Measurements from ENCODE around the gene C1orf21.
A peak's percentile ranks its signal among the peaks of the same experiment; 100 is the strongest.

C1orf21 gene

GRCh38 chr1:184387069-184387475 lies 243 bp downstream of the C1orf21 start:
- Histone ChIP-seq H3K4me3 (ENCODE audit: low read depth, low read length) (peak overlapping the region; percentile 81), H2AFZ (ENCODE audit: low read length, unreplicated experiment) (peak overlapping the region; percentile 93), H3K27ac (ENCODE audit: low read depth, low read length) (no peak overlapping the region), H3K79me2 (ENCODE audit: control insufficient read depth, insufficient read depth, low read length, unreplicated experiment) (peaks cover 7% of the 10 kb centered on the region), H3K4me1 (ENCODE audit: control insufficient read depth, insufficient read depth, low read length, unreplicated experiment) (peaks cover 8% of the 10 kb centered on the region), H3K36me3 (ENCODE audit: insufficient read depth, low read length) (no peaks in the 10 kb centered on the region), H3K27me3 (ENCODE audit: insufficient read depth, low read length) (no peaks in the 10 kb centered on the region)

- Histone ChIP-seq H2AFZ (ENCODE audit: low read length, unreplicated experiment) (peak overlapping the region; percentile 93), H3K36me3 (ENCODE audit: insufficient read depth, low read length) (no peaks in the 10 kb centered on the region), H3K79me2 (ENCODE audit: control insufficient read depth, insufficient read depth, low read length, unreplicated experiment) (peaks cover 7% of the 10 kb centered on the region), H3K27ac (ENCODE audit: low read depth, low read length) (peak overlapping the region; percentile 11), H3K27me3 (ENCODE audit: insufficient read depth, low read length) (no peaks in the 10 kb centered on the region), H3K4me3 (ENCODE audit: low read depth, low read length) (peak overlapping the region; percentile 81), H3K4me1 (ENCODE audit: control insufficient read depth, insufficient read depth, low read length, unreplicated experiment) (peaks cover 8% of the 10 kb centered on the region)
Measured at GRCh38 chr1:184387476-184388318, 868 bp downstream of the C1orf21 start.

GRCh38 chr1:184388319-184388889 lies 1.6 kb downstream of the C1orf21 start:
- H3K36me3 ChIP-seq (ENCODE audit: insufficient read depth, low read length), result no peaks in the 10 kb centered on the region
- H3K27me3 ChIP-seq (ENCODE audit: insufficient read depth, low read length), result no peaks in the 10 kb centered on the region
- H3K4me3 ChIP-seq (ENCODE audit: low read depth, low read length), result peak overlapping the region; percentile 81
- H3K4me1 ChIP-seq (ENCODE audit: control insufficient read depth, insufficient read depth, low read length, unreplicated experiment), result peaks cover 10% of the 10 kb centered on the region
- peak overlapping the region; percentile 11 for H3K27ac ChIP-seq (ENCODE audit: low read depth, low read length)
- peak overlapping the region; percentile 57 for H2AFZ ChIP-seq (ENCODE audit: low read length, unreplicated experiment)
- H3K79me2 ChIP-seq (ENCODE audit: control insufficient read depth, insufficient read depth, low read length, unreplicated experiment), result peaks cover 7% of the 10 kb centered on the region

- no peaks in the 10 kb centered on the region for H3K27me3 ChIP-seq (ENCODE audit: insufficient read depth, low read length)
- H3K4me3 ChIP-seq (ENCODE audit: low read depth, low read length), result peak overlapping the region; percentile 81
- peaks cover 7% of the 10 kb centered on the region for H3K79me2 ChIP-seq (ENCODE audit: control insufficient read depth, insufficient read depth, low read length, unreplicated experiment)
- no peak overlapping the region for H2AFZ ChIP-seq (ENCODE audit: low read length, unreplicated experiment)
- no peak overlapping the region for H3K27ac ChIP-seq (ENCODE audit: low read depth, low read length)
- H3K4me1 ChIP-seq (ENCODE audit: control insufficient read depth, insufficient read depth, low read length, unreplicated experiment), result peaks cover 16% of the 10 kb centered on the region
- H3K36me3 ChIP-seq (ENCODE audit: insufficient read depth, low read length), result no peaks in the 10 kb centered on the region
Measured at GRCh38 chr1:184388971-184389370, 2.1 kb downstream of the C1orf21 start.

GRCh38 chr1:184389446-184389845 lies 2.6 kb downstream of the C1orf21 start:
- H3K4me3 ChIP-seq (ENCODE audit: low read depth, low read length), result no peak overlapping the region
- H2AFZ ChIP-seq (ENCODE audit: low read length, unreplicated experiment), result no peak overlapping the region
- H3K4me1 ChIP-seq (ENCODE audit: control insufficient read depth, insufficient read depth, low read length, unreplicated experiment), result peaks cover 21% of the 10 kb centered on the region
- no peak overlapping the region for H3K27ac ChIP-seq (ENCODE audit: low read depth, low read length)
- H3K27me3 ChIP-seq (ENCODE audit: insufficient read depth, low read length), result no peaks in the 10 kb centered on the region
- H3K36me3 ChIP-seq (ENCODE audit: insufficient read depth, low read length), result no peaks in the 10 kb centered on the region
- peaks cover 7% of the 10 kb centered on the region for H3K79me2 ChIP-seq (ENCODE audit: control insufficient read depth, insufficient read depth, low read length, unreplicated experiment)

GRCh38 chr1:184390889-184391288 lies 4.1 kb downstream of the C1orf21 start:
- Histone ChIP-seq H3K36me3 (ENCODE audit: insufficient read depth, low read length) (no peaks in the 10 kb centered on the region), H3K79me2 (ENCODE audit: control insufficient read depth, insufficient read depth, low read length, unreplicated experiment) (peaks cover 7% of the 10 kb centered on the region), H3K27ac (ENCODE audit: low read depth, low read length) (no peak overlapping the region), H2AFZ (ENCODE audit: low read length, unreplicated experiment) (no peak overlapping the region), H3K4me1 (ENCODE audit: control insufficient read depth, insufficient read depth, low read length, unreplicated experiment) (peaks cover 21% of the 10 kb centered on the region), H3K4me3 (ENCODE audit: low read depth, low read length) (no peak overlapping the region), H3K27me3 (ENCODE audit: insufficient read depth, low read length) (no peaks in the 10 kb centered on the region)

GRCh38 chr1:184392067-184392466 lies 5.2 kb downstream of the C1orf21 start:
- H3K79me2 ChIP-seq (ENCODE audit: control insufficient read depth, insufficient read depth, low read length, unreplicated experiment), result peaks cover 7% of the 10 kb centered on the region
- H2AFZ ChIP-seq (ENCODE audit: low read length, unreplicated experiment), result no peak overlapping the region
- H3K27me3 ChIP-seq (ENCODE audit: insufficient read depth, low read length), result no peaks in the 10 kb centered on the region

GRCh38 chr1:184392779-184393522 lies 6.1 kb downstream of the C1orf21 start:
- Histone ChIP-seq H3K4me1 (ENCODE audit: control insufficient read depth, insufficient read depth, low read length, unreplicated experiment) (peaks cover 21% of the 10 kb centered on the region), H3K27ac (ENCODE audit: low read depth, low read length) (no peak overlapping the region), H3K36me3 (ENCODE audit: insufficient read depth, low read length) (no peaks in the 10 kb centered on the region), H3K79me2 (ENCODE audit: control insufficient read depth, insufficient read depth, low read length, unreplicated experiment) (peaks cover 9% of the 10 kb centered on the region), H3K4me3 (ENCODE audit: low read depth, low read length) (no peak overlapping the region), H2AFZ (ENCODE audit: low read length, unreplicated experiment) (no peak overlapping the region), H3K27me3 (ENCODE audit: insufficient read depth, low read length) (no peaks in the 10 kb centered on the region)

More at GRCh38 chr1:184392067-184392466, 5.2 kb downstream of the C1orf21 start:
- Histone ChIP-seq H3K36me3 (ENCODE audit: insufficient read depth, low read length) (no peaks in the 10 kb centered on the region), H3K27ac (ENCODE audit: low read depth, low read length) (no peak overlapping the region), H3K4me3 (ENCODE audit: low read depth, low read length) (no peak overlapping the region), H3K4me1 (ENCODE audit: control insufficient read depth, insufficient read depth, low read length, unreplicated experiment) (peaks cover 21% of the 10 kb centered on the region)

GRCh38 chr1:184393962-184394361 lies 7.1 kb downstream of the C1orf21 start:
- Histone ChIP-seq H3K79me2 (ENCODE audit: control insufficient read depth, insufficient read depth, low read length, unreplicated experiment) (peaks cover 11% of the 10 kb centered on the region), H3K27me3 (ENCODE audit: insufficient read depth, low read length) (no peaks in the 10 kb centered on the region), H3K27ac (ENCODE audit: low read depth, low read length) (no peak overlapping the region), H3K4me3 (ENCODE audit: low read depth, low read length) (no peak overlapping the region), H3K36me3 (ENCODE audit: insufficient read depth, low read length) (no peaks in the 10 kb centered on the region), H3K4me1 (ENCODE audit: control insufficient read depth, insufficient read depth, low read length, unreplicated experiment) (peaks cover 17% of the 10 kb centered on the region), H2AFZ (ENCODE audit: low read length, unreplicated experiment) (no peak overlapping the region)

GRCh38 chr1:184395370-184395769 lies 8.5 kb downstream of the C1orf21 start:
- no peak overlapping the region for H3K27ac ChIP-seq (ENCODE audit: low read depth, low read length)
- H3K4me1 ChIP-seq (ENCODE audit: control insufficient read depth, insufficient read depth, low read length, unreplicated experiment), result peaks cover 13% of the 10 kb centered on the region
- H3K4me3 ChIP-seq (ENCODE audit: low read depth, low read length), result no peak overlapping the region
- peaks cover 7% of the 10 kb centered on the region for H3K79me2 ChIP-seq (ENCODE audit: control insufficient read depth, insufficient read depth, low read length, unreplicated experiment)
- no peaks in the 10 kb centered on the region for H3K27me3 ChIP-seq (ENCODE audit: insufficient read depth, low read length)
- H3K36me3 ChIP-seq (ENCODE audit: insufficient read depth, low read length), result no peaks in the 10 kb centered on the region
- H2AFZ ChIP-seq (ENCODE audit: low read length, unreplicated experiment), result no peak overlapping the region
